Measurements from ENCODE around the gene CHORDC1. TPM values are rescaled to one million over a fixed set of nuclear protein-coding genes. Genes with fewer than 3 reads are reported as not detected.
"Not testable (repeated sequence)": the region's sequence is repeated elsewhere in the genome, so short reads cannot be mapped to it uniquely, and the experiment has no call there.

CHORDC1 gene
- total and polyA plus RNA-seq, 2 donors from 2014 or later = 12.3 to 21.7 TPM

DNA sequence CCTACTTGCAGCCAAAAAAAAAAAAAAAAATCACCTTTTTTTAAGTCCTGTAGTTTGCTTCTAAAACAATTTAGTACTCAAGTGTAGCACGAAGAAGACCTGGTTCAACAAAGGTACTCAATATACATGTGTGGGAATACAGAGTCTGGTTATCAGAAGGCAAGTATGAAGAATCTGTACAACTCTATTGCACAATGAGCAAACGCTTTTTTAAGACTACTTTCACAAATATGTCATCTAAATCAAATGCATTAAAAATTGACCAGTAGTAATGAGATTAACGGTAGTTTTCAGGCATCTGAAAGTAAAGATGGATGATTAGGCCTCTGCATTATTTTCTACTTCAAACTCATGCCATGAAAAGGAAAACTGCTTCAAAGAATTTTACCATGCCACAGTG is 9.5 kb downstream of the CHORDC1 start:
- no peaks in the 10 kb centered on the region for H3K4me1 ChIP-seq (ENCODE audit: control insufficient read depth in 2 of 3, insufficient read depth in 2 of 3, low read depth in 1 of 3, low read length in 3 of 3)
- intact Hi-C loops (cut with DNase I) = no loop called here
- no peaks in the 10 kb centered on the region for H3K9me3 ChIP-seq (ENCODE audit: control insufficient read depth in 2 of 3, insufficient read depth in 1 of 3, low read length in 3 of 3)
- no peak overlapping the region for H3K27ac ChIP-seq (ENCODE audit: low read depth in 2 of 2, low read length in 2 of 2)
- no peak for FAIRE-seq
- no peaks in the 10 kb centered on the region for H3K27me3 ChIP-seq (ENCODE audit: control insufficient read depth, insufficient read depth, low read length)
- H3K9ac ChIP-seq (ENCODE audit: low read length in 3 of 3) = no peak overlapping the region
- TF ChIP-seq, protein P1, sequence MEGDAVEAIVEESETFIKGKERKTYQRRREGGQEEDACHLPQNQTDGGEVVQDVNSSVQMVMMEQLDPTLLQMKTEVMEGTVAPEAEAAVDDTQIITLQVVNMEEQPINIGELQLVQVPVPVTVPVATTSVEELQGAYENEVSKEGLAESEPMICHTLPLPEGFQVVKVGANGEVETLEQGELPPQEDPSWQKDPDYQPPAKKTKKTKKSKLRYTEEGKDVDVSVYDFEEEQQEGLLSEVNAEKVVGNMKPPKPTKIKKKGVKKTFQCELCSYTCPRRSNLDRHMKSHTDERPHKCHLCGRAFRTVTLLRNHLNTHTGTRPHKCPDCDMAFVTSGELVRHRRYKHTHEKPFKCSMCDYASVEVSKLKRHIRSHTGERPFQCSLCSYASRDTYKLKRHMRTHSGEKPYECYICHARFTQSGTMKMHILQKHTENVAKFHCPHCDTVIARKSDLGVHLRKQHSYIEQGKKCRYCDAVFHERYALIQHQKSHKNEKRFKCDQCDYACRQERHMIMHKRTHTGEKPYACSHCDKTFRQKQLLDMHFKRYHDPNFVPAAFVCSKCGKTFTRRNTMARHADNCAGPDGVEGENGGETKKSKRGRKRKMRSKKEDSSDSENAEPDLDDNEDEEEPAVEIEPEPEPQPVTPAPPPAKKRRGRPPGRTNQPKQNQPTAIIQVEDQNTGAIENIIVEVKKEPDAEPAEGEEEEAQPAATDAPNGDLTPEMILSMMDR (IDR thresholded peaks at IDR 0.05; ENCODE audit: borderline replicate concordance, extremely low read depth, insufficient read depth) = no peak
- no peak for DNase-seq
- peaks cover 4 to 18% (median 13%) of the 10 kb centered on the region in 3 donors for H3K36me3 ChIP-seq (ENCODE audit: control insufficient read depth in 2 of 3, insufficient read depth in 3 of 3, low read length in 3 of 3)
- H3K4me3 ChIP-seq (ENCODE audit: low read length in 3 of 3) = no peak overlapping the region

- TF ChIP-seq, protein P1 (IDR thresholded peaks at IDR 0.05; ENCODE audit: borderline replicate concordance, extremely low read depth, insufficient read depth) = no peak
Observed at GRCh38 chr11:90208857-90209256, 14.0 kb downstream of the CHORDC1 start.

DNA sequence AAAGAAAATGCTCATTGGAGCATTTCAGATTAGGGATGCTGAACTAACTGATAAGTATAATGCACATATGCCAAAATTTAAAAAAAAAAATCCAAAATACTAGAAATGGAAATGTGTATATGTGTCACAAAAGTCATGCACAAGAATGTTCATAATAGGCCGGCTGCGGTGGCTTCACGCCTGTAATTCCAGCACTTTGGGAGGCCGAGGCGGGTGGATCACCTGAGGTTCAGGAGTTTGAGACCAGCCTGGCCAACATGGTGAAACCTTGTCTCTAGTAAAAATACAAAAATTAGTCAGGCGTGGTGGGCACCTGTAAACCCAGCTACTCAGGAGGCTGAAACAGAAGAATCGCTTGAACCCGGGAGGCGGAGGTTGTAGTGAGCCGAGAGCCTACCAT is 14.9 kb downstream of the CHORDC1 start:
- H3K36me3 ChIP-seq (ENCODE audit: control insufficient read depth in 2 of 3, insufficient read depth in 3 of 3, low read length in 3 of 3) = peaks cover 0 to 18% (median 16%) of the 10 kb centered on the region in 3 donors
- H3K4me1 ChIP-seq (ENCODE audit: control insufficient read depth in 2 of 3, insufficient read depth in 2 of 3, low read depth in 1 of 3, low read length in 3 of 3); intact Hi-C loops (cut with DNase I); H3K27me3 ChIP-seq (ENCODE audit: control insufficient read depth, insufficient read depth, low read length); FAIRE-seq; H3K9me3 ChIP-seq (ENCODE audit: control insufficient read depth in 2 of 3, insufficient read depth in 1 of 3, low read length in 3 of 3); H3K27ac ChIP-seq (ENCODE audit: low read depth in 2 of 2, low read length in 2 of 2); H3K4me3 ChIP-seq (ENCODE audit: low read length in 3 of 3); H3K9ac ChIP-seq (ENCODE audit: low read length in 3 of 3); DNase-seq: not testable (repeated sequence)

More at GRCh38 chr11:90208857-90209256, 14.0 kb downstream of the CHORDC1 start:
- FAIRE-seq = no peak
- Histone ChIP-seq H3K36me3 (ENCODE audit: control insufficient read depth in 2 of 3, insufficient read depth in 3 of 3, low read length in 3 of 3) (peaks cover 4 to 21% (median 20%) of the 10 kb centered on the region in 3 donors), H3K9me3 (ENCODE audit: control insufficient read depth in 2 of 3, insufficient read depth in 1 of 3, low read length in 3 of 3) (no peaks in the 10 kb centered on the region), H3K4me3 (ENCODE audit: low read length in 3 of 3) (no peak overlapping the region), H3K9ac (ENCODE audit: low read length in 3 of 3) (no peak overlapping the region), H3K27ac (ENCODE audit: low read depth in 2 of 2, low read length in 2 of 2) (no peak overlapping the region), H3K4me1 (ENCODE audit: control insufficient read depth in 2 of 3, insufficient read depth in 2 of 3, low read depth in 1 of 3, low read length in 3 of 3) (no peaks in the 10 kb centered on the region), H3K27me3 (ENCODE audit: control insufficient read depth, insufficient read depth, low read length) (no peaks in the 10 kb centered on the region)
- intact Hi-C loops (cut with DNase I) = no loop called here
- no peak for DNase-seq

DNA sequence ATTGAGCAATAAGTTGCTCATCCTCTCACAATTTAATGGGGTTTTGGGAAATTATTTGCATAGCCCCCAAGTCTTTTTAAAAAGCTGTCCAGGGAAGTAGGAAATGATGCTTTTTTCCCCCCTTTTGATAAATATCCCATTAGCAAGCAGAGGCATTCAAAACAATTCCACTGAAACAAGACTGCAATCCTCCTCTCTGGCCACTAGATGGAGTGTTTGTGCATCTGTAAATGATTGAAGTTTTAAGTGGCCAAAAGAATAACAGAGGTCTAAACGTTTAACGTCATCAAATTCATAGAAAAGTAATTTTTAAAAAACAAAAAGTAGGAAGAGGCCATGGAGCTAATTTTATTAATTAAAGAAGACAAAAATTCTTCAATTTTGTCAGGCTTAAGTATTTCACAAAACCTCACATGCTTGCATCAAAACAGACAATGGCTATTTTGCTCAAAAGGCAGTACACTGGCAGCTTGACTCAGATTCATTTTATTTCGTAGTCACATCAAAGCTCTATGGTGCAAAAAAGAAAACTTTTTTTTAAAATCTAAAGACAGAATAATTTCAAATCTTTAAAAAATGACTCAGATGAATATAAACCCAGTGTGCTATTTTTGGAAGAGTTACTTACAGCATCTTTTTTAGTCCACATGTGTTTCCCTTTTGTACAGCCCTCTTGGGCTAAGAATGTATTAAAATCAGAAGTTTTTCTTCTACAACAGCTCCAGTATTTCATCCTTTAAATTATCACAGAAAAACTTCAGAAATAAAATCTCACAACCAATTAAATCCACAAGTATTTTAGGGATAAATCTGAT is 17.8 kb downstream of the CHORDC1 start:
- FAIRE-seq (peak; percentile 88), DNase-seq (peak in 2 of 5 donors; percentile 58 to 79)
- Histone ChIP-seq H3K9ac (ENCODE audit: low read length in 3 of 3) (no peak overlapping the region), H3K4me3 (ENCODE audit: low read length in 3 of 3) (no peak overlapping the region), H3K27me3 (ENCODE audit: control insufficient read depth, insufficient read depth, low read length) (no peaks in the 10 kb centered on the region), H3K9me3 (ENCODE audit: control insufficient read depth in 2 of 3, insufficient read depth in 1 of 3, low read length in 3 of 3) (no peaks in the 10 kb centered on the region), H3K4me1 (ENCODE audit: control insufficient read depth in 2 of 3, insufficient read depth in 2 of 3, low read depth in 1 of 3, low read length in 3 of 3) (no peaks in the 10 kb centered on the region), H3K27ac (ENCODE audit: low read depth in 2 of 2, low read length in 2 of 2) (no peak overlapping the region), H3K36me3 (ENCODE audit: control insufficient read depth in 2 of 3, insufficient read depth in 3 of 3, low read length in 3 of 3) (peaks cover 0 to 12% (median 12%) of the 10 kb centered on the region in 3 donors)
- intact Hi-C loops (cut with DNase I) = no loop called here
- TF ChIP-seq, protein P1 (IDR thresholded peaks at IDR 0.05; ENCODE audit: borderline replicate concordance, extremely low read depth, insufficient read depth) = peak; percentile 75
